Trophoblast cell (in vitro differentiated cells and primary cell): ENCODE data around the gene TSC1.
A peak's percentile ranks its signal among the peaks of the same experiment; 100 is the strongest.
"Not testable (repeated sequence)": the region's sequence is repeated elsewhere in the genome, so short reads cannot be mapped to it uniquely, and the experiment has no call there.

ENCODE experiments used
- DNase-seq, 2 donors: peaks; one replicate each; pipeline ENCODE4 v3.0.0-alpha.2; 2016
- H2AFZ ChIP-seq: 2 replicates; pipeline ENCODE4 v1.6.1; 2013; ENCODE audit warnings: low read length, moderate library complexity, mild to moderate bottlenecking; ENCODE audit not compliant: insufficient read depth, poor library complexity
- H2AK5ac ChIP-seq: 2 replicates; pipeline ENCODE4 v1.6.1; 2013; ENCODE audit warnings: mild to moderate bottlenecking, low read length
- H2BK120ac ChIP-seq: 2 replicates; pipeline ENCODE4 v1.6.1; 2013; ENCODE audit warnings: low read length, mild to moderate bottlenecking, moderate library complexity; ENCODE audit not compliant: insufficient read depth, poor library complexity
- H2BK12ac ChIP-seq: 2 replicates; pipeline ENCODE4 v1.6.1; 2013; ENCODE audit warnings: mild to moderate bottlenecking, low read length, moderate library complexity
- H2BK5ac ChIP-seq: 2 replicates; pipeline ENCODE4 v1.6.1; 2013; ENCODE audit warnings: low read length, low read depth, moderate library complexity, mild to moderate bottlenecking; ENCODE audit not compliant: poor library complexity
- H3K14ac ChIP-seq: 2 replicates; pipeline ENCODE4 v1.6.1; 2013; ENCODE audit warnings: mild to moderate bottlenecking, low read length
- H3K18ac ChIP-seq: 2 replicates; pipeline ENCODE4 v1.6.1; 2013; ENCODE audit warnings: mild to moderate bottlenecking, low read length
- H3K23ac ChIP-seq: 2 replicates; pipeline ENCODE4 v1.6.1; 2013; ENCODE audit warnings: low read length
- H3K27ac ChIP-seq: 2 replicates; pipeline ENCODE4 v1.5.1; 2013; ENCODE audit warnings: low read depth, mild to moderate bottlenecking, inconsistent platforms, low read length, moderate library complexity
- H3K27me3 ChIP-seq: 2 replicates; pipeline ENCODE4 v1.6.1; 2013; ENCODE audit warnings: inconsistent platforms, mild to moderate bottlenecking, low read length, moderate library complexity; ENCODE audit not compliant: insufficient read depth
- H3K36me3 ChIP-seq, 2 experiments: 1 replicate in 1 of 2; 2 replicates in 1 of 2; pipeline ENCODE4 v1.6.1; 2013; ENCODE audit warnings: low read length in 2 of 2, mild to moderate bottlenecking in 2 of 2, moderate library complexity in 1 of 2; ENCODE audit not compliant: insufficient read depth in 2 of 2, control insufficient read depth in 1 of 2
- H3K4ac ChIP-seq: 2 replicates; pipeline ENCODE4 v1.6.1; 2013; ENCODE audit warnings: low read depth, mild to moderate bottlenecking, low read length, moderate library complexity
- H3K4me1 ChIP-seq, 2 experiments: 1 replicate in 1 of 2; 2 replicates in 1 of 2; pipeline ENCODE4 v1.6.1; 2013; ENCODE audit warnings: low read length in 2 of 2, mild to moderate bottlenecking in 2 of 2, moderate library complexity in 1 of 2; ENCODE audit not compliant: insufficient read depth in 2 of 2, control insufficient read depth in 1 of 2
- H3K4me2 ChIP-seq: 2 replicates; pipeline ENCODE4 v1.6.1; 2013; ENCODE audit warnings: inconsistent platforms, mild to moderate bottlenecking, low read length, moderate library complexity
- H3K4me3 ChIP-seq: 2 replicates; pipeline ENCODE4 v1.5.1; 2013; ENCODE audit warnings: mild to moderate bottlenecking, low read depth, low read length, inconsistent platforms
- H3K79me1 ChIP-seq: one replicate; pipeline ENCODE4 v1.6.1; 2013; ENCODE audit warnings: low read length
- H3K79me2 ChIP-seq: 2 replicates; pipeline ENCODE4 v1.6.1; 2013; ENCODE audit warnings: low read length, mild to moderate bottlenecking; ENCODE audit not compliant: control insufficient read depth, insufficient read depth, poor library complexity
- H3K9ac ChIP-seq: 2 replicates; pipeline ENCODE4 v1.6.1; 2013; ENCODE audit warnings: mild to moderate bottlenecking, low read length
- H3K9me3 ChIP-seq: 2 replicates; pipeline ENCODE4 v1.6.1; 2013; ENCODE audit warnings: low read depth, mild to moderate bottlenecking, control low read depth, inconsistent platforms, low read length; ENCODE audit not compliant: insufficient read depth
- H4K12ac ChIP-seq: 2 replicates; pipeline ENCODE4 v1.6.1; 2013; ENCODE audit warnings: low read depth, mild to moderate bottlenecking, low read length, moderate library complexity
- H4K8ac ChIP-seq: 2 replicates; pipeline ENCODE4 v1.6.1; 2013; ENCODE audit warnings: low read depth, mild to moderate bottlenecking, low read length, moderate library complexity
- H4K91ac ChIP-seq: one replicate; pipeline ENCODE4 v1.6.1; 2013; ENCODE audit warnings: low read depth, mild to moderate bottlenecking, low read length, moderate library complexity
- WGBS: extraction: QIAGEN DNeasy Blood & Tissue Kit; methylation state at CpG from one replicate; pipeline ENCODE4 v1.1.7; 2013; ENCODE audit warnings: missing lambda C conversion rate; ENCODE audit not compliant: insufficient read length, insufficient coverage; ENCODE audit errors: extremely low coverage; 5-methylcytosine and 5-hydroxymethylcytosine counted together

TSC1 gene

GRCh38 chr9:132989998-132990557 is 45.7 kb upstream of the TSC1 start:
- H3K4ac ChIP-seq, H4K91ac ChIP-seq, H2BK12ac ChIP-seq, H4K12ac ChIP-seq, H3K27ac ChIP-seq, H3K23ac ChIP-seq, H4K8ac ChIP-seq, H3K4me3 ChIP-seq, H3K9me3 ChIP-seq, H2BK5ac ChIP-seq, H2AFZ ChIP-seq, DNase-seq, H3K9ac ChIP-seq, H2BK120ac ChIP-seq, H3K4me2 ChIP-seq, H3K79me2 ChIP-seq, H3K79me1 ChIP-seq, H2AK5ac ChIP-seq, H3K18ac ChIP-seq, H3K4me1 ChIP-seq, H3K27me3 ChIP-seq, H3K36me3 ChIP-seq, H3K14ac ChIP-seq: not testable (repeated sequence)
- no CpG with 5 or more reads among the region's 4 CpGs for WGBS

- Histone ChIP-seq H3K9me3 (peaks cover 2% of the 10 kb centered on the region), H2BK5ac (no peak overlapping the region), H2BK120ac (no peak overlapping the region), H3K9ac (no peak overlapping the region), H3K27me3 (no peaks in the 10 kb centered on the region), H4K91ac (no peak overlapping the region), H3K79me1 (no peaks in the 10 kb centered on the region), H3K79me2 (no peaks in the 10 kb centered on the region), H3K23ac (no peak overlapping the region), H3K4me1 (peaks cover 0 to 9% of the 10 kb centered on the region in 2 experiments), H4K8ac (no peak overlapping the region), H2AK5ac (no peak overlapping the region), H3K18ac (no peak overlapping the region), H3K36me3 (no peaks in the 10 kb centered on the region), H3K14ac (no peak overlapping the region), H2AFZ (no peak overlapping the region), H2BK12ac (no peak overlapping the region), H4K12ac (no peak overlapping the region), H3K27ac (no peak overlapping the region), H3K4ac (no peak overlapping the region), H3K4me3 (no peak overlapping the region), H3K4me2 (no peak overlapping the region)
- no peak for DNase-seq
- no CpG with 5 or more reads among the region's 23 CpGs for WGBS
Measured at GRCh38 chr9:132989414-132989996, 45.1 kb upstream of the TSC1 start.

GRCh38 chr9:132989014-132989310 is 44.5 kb upstream of the TSC1 start:
- Histone ChIP-seq H3K79me1 (no peaks in the 10 kb centered on the region), H3K4me1 (peaks cover 0 to 4% of the 10 kb centered on the region in 2 experiments), H2AFZ (no peak overlapping the region), H3K27ac (no peak overlapping the region), H3K9ac (no peak overlapping the region), H3K4ac (no peak overlapping the region), H3K14ac (no peak overlapping the region), H3K18ac (no peak overlapping the region), H4K91ac (no peak overlapping the region), H2BK12ac (no peak overlapping the region), H2BK120ac (no peak overlapping the region), H2BK5ac (no peak overlapping the region), H3K79me2 (no peaks in the 10 kb centered on the region), H4K12ac (no peak overlapping the region), H4K8ac (no peak overlapping the region), H3K23ac (no peak overlapping the region), H3K36me3 (no peaks in the 10 kb centered on the region), H3K9me3 (peaks cover 2% of the 10 kb centered on the region), H3K27me3 (no peaks in the 10 kb centered on the region), H2AK5ac (no peak overlapping the region), H3K4me3 (peak overlapping the region; percentile 18), H3K4me2 (no peak overlapping the region)
- WGBS: no CpG with 5 or more reads among the region's 13 CpGs
- DNase-seq: no peak

GRCh38 chr9:132988244-132989013 is 44.0 kb upstream of the TSC1 start:
- no peak overlapping the region for H2AFZ ChIP-seq
- H3K23ac ChIP-seq: no peak overlapping the region
- no peaks in the 10 kb centered on the region for H3K79me1 ChIP-seq
- no peak overlapping the region for H2BK5ac ChIP-seq
- H2AK5ac ChIP-seq: no peak overlapping the region
- H2BK120ac ChIP-seq: no peak overlapping the region
- H3K4me1 ChIP-seq: no peaks in the 10 kb centered on the region
- no peak overlapping the region for H3K18ac ChIP-seq
- no peak overlapping the region for H3K9ac ChIP-seq
- no peak for DNase-seq
- no peaks in the 10 kb centered on the region for H3K36me3 ChIP-seq
- no CpG with 5 or more reads among the region's 14 CpGs for WGBS
- no peak overlapping the region for H4K91ac ChIP-seq
- no peak overlapping the region for H3K4me2 ChIP-seq
- H3K4me3 ChIP-seq: no peak overlapping the region
- H3K4ac ChIP-seq: no peak overlapping the region
- no peaks in the 10 kb centered on the region for H3K27me3 ChIP-seq
- no peak overlapping the region for H3K14ac ChIP-seq
- no peak overlapping the region for H2BK12ac ChIP-seq
- peaks cover 2% of the 10 kb centered on the region for H3K9me3 ChIP-seq
- no peaks in the 10 kb centered on the region for H3K79me2 ChIP-seq
- no peak overlapping the region for H3K27ac ChIP-seq
- H4K8ac ChIP-seq: no peak overlapping the region
- no peak overlapping the region for H4K12ac ChIP-seq
